Endometrial microvascular endothelial cells (primary cell): ENCODE data around the gene GSE1. TPM values are rescaled to one million over a fixed set of nuclear protein-coding genes. Genes with fewer than 3 reads are reported as not detected.

Experiments
- in situ Hi-C: cut with HindIII; loops from 2 replicates; pipeline ENCODE4 v1.10.0; 2017; ENCODE audit warnings: low sequenced_read_pairs, low pct_unique_long_range_greater_than_20kb; ENCODE audit errors: inconsistent ontology term
- total RNA-seq: library from RNA; depleted of rRNA; stranded (reverse); fragments of >200 nt; gene quantifications from one replicate; pipeline ENCODE4 v1.2.3, GENCODE V29; 2015; ENCODE audit errors: inconsistent ontology term

GSE1 gene
- total RNA-seq, 1 donor from 2014 or later, result 5.8 TPM

- in situ Hi-C loops, result no loop called here
Observed at GRCh38 chr16:85718682-85719081, 105.6 kb downstream of the GSE1 start.

GRCh38 chr16:85719605-85720301 lies 106.6 kb downstream of the GSE1 start:
- in situ Hi-C loops, result no loop called here

- in situ Hi-C loops, result no loop called here
Observed at GRCh38 chr16:85720302-85720637, 107.1 kb downstream of the GSE1 start.

- in situ Hi-C loops, result no loop called here
Observed at GRCh38 chr16:85722128-85722893, 109.2 kb downstream of the GSE1 start.

DNA sequence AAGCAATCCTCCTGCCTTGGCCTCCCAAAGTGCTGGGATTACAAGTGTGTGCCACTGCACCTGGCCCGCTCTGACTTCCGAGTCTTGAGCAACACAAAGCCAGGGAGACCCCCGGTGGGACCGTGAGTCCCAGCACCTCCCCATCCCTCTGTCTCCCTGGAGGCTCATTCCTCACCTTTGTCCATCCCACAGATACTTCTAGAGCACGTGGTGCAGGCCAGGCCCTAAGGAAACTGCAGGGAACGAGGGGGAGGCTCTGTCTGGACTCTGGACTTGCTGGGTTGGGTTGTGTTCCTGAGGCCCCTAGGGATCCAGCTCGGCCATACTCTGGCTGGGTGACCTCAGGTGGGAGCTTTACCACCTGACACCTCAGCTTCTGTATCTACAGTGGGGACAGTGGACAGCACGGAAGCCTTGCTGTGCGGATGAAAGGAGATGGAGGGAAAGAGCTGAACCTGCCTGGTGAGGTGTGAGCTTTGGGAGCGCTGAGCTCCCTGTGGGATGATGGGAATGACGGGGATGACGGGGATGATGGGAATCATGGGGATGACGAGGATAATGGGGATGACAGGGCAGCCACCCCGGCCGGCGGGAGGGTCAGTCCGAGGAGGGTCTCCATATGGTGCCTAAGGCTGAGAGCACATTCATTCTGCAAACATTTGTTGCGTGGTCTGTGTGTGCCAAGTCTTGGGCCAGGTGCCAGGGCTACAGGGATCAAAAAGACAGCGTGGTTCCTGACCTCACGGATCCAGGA lies 111.2 kb downstream of the GSE1 start:
- in situ Hi-C loops, result no loop called here

- in situ Hi-C loops, result no loop called here
Observed at GRCh38 chr16:85724936-85725335, 111.8 kb downstream of the GSE1 start.

Other genes with a start within 250 kb of the GSE1 start
- 19.9 TPM for gene GINS2, start 75.6 kb downstream of the GSE1 start, total RNA-seq
- gene C16orf74, start 137.8 kb downstream of the GSE1 start, total RNA-seq, result 92.9 TPM
- gene EMC8, start 186.2 kb downstream of the GSE1 start, total RNA-seq, result 66.3 TPM
- 503 TPM for gene COX4I1, start 186.4 kb downstream of the GSE1 start, total RNA-seq